Activated CD4-positive, alpha-beta memory T cell treated with anti-CD3 and anti-CD28 coated beads for 36 hours (primary cell): ENCODE results near the gene PTGER3. TPM values are rescaled to one million over a fixed set of nuclear protein-coding genes. Genes with fewer than 3 reads are reported as not detected.
A peak's percentile ranks its signal among the peaks of the same experiment; 100 is the strongest.

ENCODE experiments used
- CTCF ChIA-PET: fragments of 350-600 bp; sonication (Branson Sonifier 250); formaldehyde crosslinking; loops from one replicate; lab custom pipeline; 2021; ENCODE audit warnings: antibody characterized with exemption, inconsistent platforms; lab: Charles Lee
- POLR2A ChIA-PET: fragments of 350-600 bp; sonication (Branson Sonifier 250); formaldehyde crosslinking; loops from one replicate; lab custom pipeline; 2021; ENCODE audit warnings: antibody characterized with exemption; lab: Charles Lee
- DNase-seq: peaks from one replicate; pipeline ENCODE4 v3.0.0-alpha.2; 2020
- H3K27ac Mint-ChIP-seq: one replicate; pipeline ENCODE4 v1.8.0; 2021; ENCODE audit warnings: mixed read lengths
- H3K27me3 Mint-ChIP-seq: one replicate; pipeline ENCODE4 v1.8.0; 2021; ENCODE audit warnings: mixed read lengths
- H3K36me3 Mint-ChIP-seq: one replicate; pipeline ENCODE4 v1.8.0; 2021; ENCODE audit warnings: mixed read lengths
- H3K4me1 Mint-ChIP-seq: one replicate; pipeline ENCODE4 v1.8.0; 2021; ENCODE audit warnings: low read depth, mixed read lengths
- H3K4me3 Mint-ChIP-seq: one replicate; pipeline ENCODE4 v1.8.0; 2021; ENCODE audit warnings: mild to moderate bottlenecking, mixed read lengths
- H3K9me3 Mint-ChIP-seq: one replicate; pipeline ENCODE4 v1.8.0; 2021; ENCODE audit warnings: mixed read lengths
- intact Hi-C: fragments of 100-400 bp; cut with micrococcal nuclease; formaldehyde crosslinking; loops from one replicate; pipeline ENCODE4 v1.15.1; 2023
- total RNA-seq, 2 experiments: library from RNA; stranded (reverse); gene quantifications; one replicate each; pipeline ENCODE4 v1.2.3, GENCODE V29; 2021

PTGER3 gene
- total RNA-seq, 2 experiments from 2014 or later, result not detected

DNA sequence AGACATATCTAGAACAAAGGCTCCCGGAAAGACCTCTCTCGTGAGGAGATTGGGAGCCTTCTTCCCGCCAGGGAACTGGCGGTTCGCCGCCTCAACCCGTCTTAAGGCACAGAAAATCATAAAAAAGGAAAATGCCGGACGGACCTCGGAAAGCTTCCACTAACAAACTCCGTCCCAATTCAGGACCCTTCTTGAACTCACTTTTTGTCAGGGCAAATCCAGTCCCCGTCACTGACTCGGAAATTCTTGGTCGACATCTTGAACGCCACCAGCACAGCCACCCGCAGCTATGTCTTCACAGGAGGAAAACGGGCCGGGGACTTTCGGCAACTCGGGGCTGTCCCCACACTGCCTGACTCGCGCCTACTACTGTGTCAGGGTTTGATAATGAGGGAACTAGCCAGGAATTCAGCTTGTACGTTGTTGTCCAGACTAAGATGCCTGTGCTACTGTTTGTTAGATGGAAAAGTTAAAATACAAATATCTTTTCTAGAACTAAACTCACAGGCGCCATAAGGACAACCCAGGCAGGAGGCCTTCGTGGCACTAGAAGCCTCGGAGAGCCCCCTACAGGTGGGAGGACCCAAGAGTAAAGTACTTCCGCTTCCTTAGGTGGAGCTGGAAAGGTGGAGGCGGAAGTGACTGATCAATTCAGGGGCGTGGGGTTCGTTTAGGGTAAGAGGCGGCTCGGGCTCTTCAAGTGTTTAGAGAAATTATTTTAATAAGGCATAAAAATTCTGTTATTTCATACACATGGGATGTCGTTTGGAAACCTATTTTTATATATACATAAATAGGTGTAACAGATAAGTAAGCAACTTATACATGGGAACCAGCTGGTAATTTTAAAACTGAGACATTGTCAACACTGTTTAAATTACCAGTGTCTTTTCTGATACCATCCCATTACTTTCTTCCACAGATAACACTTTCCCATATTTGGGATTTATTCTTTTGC is 33.4 kb upstream of the PTGER3 start, which contains the start of gene ZRANB2:
TSS of gene ZRANB2 (minus strand) at position 297 of the 958 bp plus-strand sequence. CDS start at position 257, 40 bp downstream.
- peaks cover 16% of the 10 kb centered on the region for H3K27me3 Mint-ChIP-seq
- intact Hi-C loops, result loop anchor here (1.0 to 5.0 kb wide), 5 partner anchors 670 to 1201 kb away; partner anchors contain the start of genes ANKRD13C, CTH, LRRC40 and NEGR1
- DNase-seq, result peak; percentile 91
- peaks cover 20% of the 10 kb centered on the region for H3K4me1 Mint-ChIP-seq
- H3K4me3 Mint-ChIP-seq, result peak within 1 kb of the TSS; percentile 98
- peaks cover 17% of the 10 kb centered on the region for H3K36me3 Mint-ChIP-seq
- H3K9me3 Mint-ChIP-seq, result no peaks in the 10 kb centered on the region
- ChIA-PET POLR2A (interaction anchor here (1.0 to 2.0 kb wide), 4 partner anchors 9 to 875 kb away, joined by 3 to 8 read pairs (median 3); partner anchors contain the start of gene CTH), CTCF (interaction anchor here (0.6 to 1.8 kb wide), 7 partner anchors 11 to 878 kb away, joined by 3 to 5 read pairs (median 3); partner anchors contain the start of gene CTH)
- peak within 1 kb of the TSS; percentile 99 for H3K27ac Mint-ChIP-seq

DNA sequence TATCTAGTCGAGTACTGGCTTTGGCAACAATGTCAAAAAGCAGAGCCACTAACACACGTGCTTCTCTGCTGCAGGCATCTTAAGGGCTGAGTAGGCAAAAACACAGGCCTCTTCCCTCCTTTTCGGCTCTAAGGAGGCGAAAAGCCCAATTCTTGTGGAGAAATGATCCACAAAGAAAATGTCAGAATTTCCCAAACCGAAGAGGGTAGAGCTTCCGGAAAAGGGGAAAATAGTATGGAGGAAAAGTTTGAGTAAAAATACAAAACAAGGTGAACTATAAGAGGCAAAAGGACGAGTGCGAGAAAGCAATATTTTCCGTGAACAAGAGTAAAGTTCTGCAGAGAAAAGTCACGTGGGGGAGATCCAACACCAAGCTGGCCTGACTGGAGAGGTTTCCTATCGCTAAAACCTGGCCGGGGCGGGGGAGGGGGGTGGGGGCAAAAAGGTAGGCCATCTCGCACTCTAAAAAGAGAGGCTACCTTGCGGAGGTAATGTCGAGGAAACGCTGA is 32.7 kb upstream of the PTGER3 start:
- H3K4me1 Mint-ChIP-seq, result peaks cover 27% of the 10 kb centered on the region
- H3K27ac Mint-ChIP-seq, result peak overlapping the region; percentile 99
- ChIA-PET CTCF (interaction anchor here (0.9 to 1.4 kb wide), 4 partner anchors 13 to 878 kb away, joined by 3 to 4 read pairs (median 3); partner anchors contain the start of gene CTH), POLR2A (interaction anchor here (1.0 to 2.0 kb wide), 4 partner anchors 9 to 874 kb away, joined by 3 to 8 read pairs (median 3); partner anchors contain the start of gene CTH)
- H3K4me3 Mint-ChIP-seq, result peak overlapping the region; percentile 98
- no peaks in the 10 kb centered on the region for H3K9me3 Mint-ChIP-seq
- peaks cover 25% of the 10 kb centered on the region for H3K36me3 Mint-ChIP-seq
- peaks cover 13% of the 10 kb centered on the region for H3K27me3 Mint-ChIP-seq
- DNase-seq, result peak; percentile 9
- intact Hi-C loops, result loop anchor here (1.0 to 5.0 kb wide), 3 partner anchors 669 to 1202 kb away; partner anchors contain the start of genes ANKRD13C, CTH and NEGR1

GRCh38 chr1:71074681-71075080 is 27.1 kb upstream of the PTGER3 start:
- H3K9me3 Mint-ChIP-seq, result no peaks in the 10 kb centered on the region
- H3K27ac Mint-ChIP-seq, result peak overlapping the region; percentile 74
- H3K27me3 Mint-ChIP-seq, result no peaks in the 10 kb centered on the region
- no peak overlapping the region for H3K4me3 Mint-ChIP-seq
- intact Hi-C loops, result no loop called here
- DNase-seq, result no peak
- POLR2A ChIA-PET, result no interaction called here
- peaks cover 38% of the 10 kb centered on the region for H3K4me1 Mint-ChIP-seq
- H3K36me3 Mint-ChIP-seq, result peaks cover 51% of the 10 kb centered on the region
- CTCF ChIA-PET, result interaction anchor here (0.6 kb wide), 1 partner anchor 31 kb away, joined by 3 read pairs; no protein-coding TSS in a partner anchor

GRCh38 chr1:71072273-71072672 is 24.7 kb upstream of the PTGER3 start:
- ChIA-PET CTCF (no interaction called here), POLR2A (interaction anchor here (1.3 kb wide), 1 partner anchor 9 kb away, joined by 3 read pairs; the partner anchor contains the start of gene ZRANB2)
- H3K4me3 Mint-ChIP-seq, result no peak overlapping the region
- peaks cover 31% of the 10 kb centered on the region for H3K4me1 Mint-ChIP-seq
- no peak overlapping the region for H3K27ac Mint-ChIP-seq
- H3K36me3 Mint-ChIP-seq, result peaks cover 48% of the 10 kb centered on the region
- H3K27me3 Mint-ChIP-seq, result no peaks in the 10 kb centered on the region
- no peak for DNase-seq
- no peaks in the 10 kb centered on the region for H3K9me3 Mint-ChIP-seq
- intact Hi-C loops, result no loop called here

DNA sequence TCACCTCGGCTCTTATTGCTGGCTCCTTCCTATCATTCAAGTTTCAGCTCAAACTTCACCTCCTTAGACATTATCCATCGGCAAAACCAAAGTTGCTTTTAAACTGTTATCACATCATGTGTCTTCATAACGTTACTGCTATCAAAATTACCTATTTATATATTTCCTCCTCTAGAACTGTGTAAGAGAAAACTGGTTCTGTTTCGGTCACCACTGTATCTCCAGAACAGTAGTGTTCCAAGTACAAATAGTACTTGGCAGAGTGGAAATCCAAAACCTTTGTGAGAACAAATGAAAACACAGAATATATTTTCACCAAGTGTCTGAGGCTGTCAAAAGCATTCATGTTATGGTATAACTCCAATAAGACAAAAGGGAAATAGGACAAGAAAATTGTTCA is 24.1 kb upstream of the PTGER3 start:
- Mint-ChIP-seq H3K27ac (peak overlapping the region; percentile 25), H3K4me3 (no peak overlapping the region), H3K9me3 (no peaks in the 10 kb centered on the region), H3K4me1 (peaks cover 31% of the 10 kb centered on the region), H3K36me3 (peaks cover 48% of the 10 kb centered on the region), H3K27me3 (no peaks in the 10 kb centered on the region)
- ChIA-PET CTCF (no interaction called here), POLR2A (interaction anchor here (0.6 to 1.3 kb wide), 2 partner anchors 9 to 658 kb away, joined by 3 to 4 read pairs; partner anchors contain the start of gene ZRANB2)
- intact Hi-C loops, result no loop called here
- DNase-seq, result no peak

DNA sequence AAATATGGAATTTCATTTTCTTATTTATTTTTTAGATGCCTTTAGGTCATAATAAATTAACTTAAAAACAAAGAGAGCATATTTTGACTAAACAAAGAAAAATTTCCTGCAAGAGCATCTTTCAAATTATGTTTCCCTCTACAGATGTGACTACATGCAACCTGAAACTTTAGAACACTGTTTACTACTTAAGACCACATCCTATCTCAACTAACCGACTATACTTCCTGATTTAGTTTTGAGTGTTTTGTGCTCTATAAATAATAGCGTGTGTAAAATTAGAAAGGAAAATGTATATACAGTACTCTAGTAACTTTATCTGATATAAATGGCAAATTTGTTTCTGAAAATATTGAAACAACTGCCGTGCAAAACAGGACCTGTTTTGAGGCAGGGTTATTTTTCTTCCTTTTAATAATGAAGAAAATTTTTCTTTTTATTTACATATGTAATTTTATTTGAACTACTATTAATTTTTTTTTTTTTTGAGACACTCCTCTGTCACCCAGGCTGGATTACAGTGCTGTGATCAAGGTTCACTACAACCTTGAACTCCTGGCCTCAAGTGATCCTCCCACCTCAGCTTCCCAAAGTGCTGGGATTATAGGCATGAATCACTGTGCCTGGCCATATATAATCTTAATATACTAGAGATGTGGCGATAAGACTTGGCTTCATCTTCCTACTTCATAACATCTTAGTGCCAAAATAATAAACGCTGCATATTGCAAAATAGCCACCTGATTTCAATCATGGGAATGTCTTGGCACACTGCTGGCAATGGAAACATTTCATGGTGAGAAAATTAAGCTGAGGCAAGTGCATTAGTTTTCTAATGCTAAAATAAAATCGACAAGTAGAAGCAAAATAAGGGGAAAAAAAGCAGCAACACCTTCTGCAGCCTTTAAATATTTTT is 21.0 kb upstream of the PTGER3 start:
- peaks cover 43% of the 10 kb centered on the region for H3K36me3 Mint-ChIP-seq
- peaks cover 10% of the 10 kb centered on the region for H3K4me1 Mint-ChIP-seq
- H3K27ac Mint-ChIP-seq, result peak overlapping the region; percentile 42
- H3K4me3 Mint-ChIP-seq, result no peak overlapping the region
- H3K27me3 Mint-ChIP-seq, result no peaks in the 10 kb centered on the region
- no peak for DNase-seq
- CTCF ChIA-PET, result no interaction called here
- POLR2A ChIA-PET, result no interaction called here
- intact Hi-C loops, result no loop called here
- no peaks in the 10 kb centered on the region for H3K9me3 Mint-ChIP-seq

DNA sequence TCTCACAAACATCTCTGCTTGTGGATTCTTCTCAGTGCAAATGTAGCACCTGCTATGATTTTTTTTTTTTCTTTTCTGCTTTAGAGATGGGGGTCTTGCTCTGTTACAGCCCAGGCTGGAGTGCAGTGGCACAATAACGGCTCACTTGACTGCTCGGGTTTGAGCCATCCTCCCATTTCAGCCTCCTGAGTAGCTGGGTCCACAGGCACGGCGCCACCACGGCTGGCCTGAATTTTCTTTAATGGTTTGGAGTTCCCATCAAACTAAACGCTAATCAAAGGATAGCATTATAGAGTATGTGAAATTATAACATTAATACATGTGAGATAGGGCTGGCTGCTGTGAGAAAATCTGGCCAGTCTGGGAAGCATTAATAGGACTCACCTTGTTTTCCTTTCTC is 7.2 kb upstream of the PTGER3 start:
- CTCF ChIA-PET, result no interaction called here
- POLR2A ChIA-PET, result no interaction called here

DNA sequence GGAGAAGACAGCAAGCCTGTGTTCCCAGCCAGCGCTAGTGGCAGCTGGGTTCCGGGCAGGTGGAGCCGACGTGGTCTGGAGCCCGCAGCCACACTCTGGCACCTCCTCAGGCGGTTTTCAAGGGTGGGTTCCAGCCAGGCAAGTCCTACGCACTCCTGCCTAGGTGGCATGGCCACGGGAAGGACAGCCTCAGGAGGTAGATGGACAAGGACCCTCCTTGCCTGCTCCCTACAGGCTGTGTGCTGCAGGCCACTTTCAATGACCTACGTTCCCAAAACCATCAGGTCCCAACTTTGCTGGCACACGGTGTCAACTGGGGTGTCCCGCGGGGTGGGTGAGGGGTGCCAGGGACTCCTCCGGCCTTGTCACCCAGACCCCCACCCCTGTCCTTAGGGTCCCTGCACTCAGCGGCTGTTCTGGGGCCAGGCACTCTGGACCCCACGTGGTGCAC is 6.7 kb upstream of the PTGER3 start:
- peaks cover 3% of the 10 kb centered on the region for H3K27me3 Mint-ChIP-seq
- DNase-seq, result no peak
- intact Hi-C loops, result loop anchor here (5.0 kb wide), 1 partner anchor 922 kb away; no protein-coding TSS in a partner anchor
- H3K36me3 Mint-ChIP-seq, result peaks cover 8% of the 10 kb centered on the region
- no peak overlapping the region for H3K4me3 Mint-ChIP-seq
- ChIA-PET POLR2A (no interaction called here), CTCF (no interaction called here)
- H3K27ac Mint-ChIP-seq, result no peak overlapping the region
- H3K4me1 Mint-ChIP-seq, result peaks cover 2% of the 10 kb centered on the region
- no peaks in the 10 kb centered on the region for H3K9me3 Mint-ChIP-seq

More for the DNA sequence above, 7.2 kb upstream of the PTGER3 start:
- no peak overlapping the region for H3K4me3 Mint-ChIP-seq
- H3K27me3 Mint-ChIP-seq, result peaks cover 2% of the 10 kb centered on the region
- peaks cover 2% of the 10 kb centered on the region for H3K4me1 Mint-ChIP-seq
- DNase-seq, result no peak
- intact Hi-C loops, result loop anchor here (5.0 kb wide), 1 partner anchor 922 kb away; no protein-coding TSS in a partner anchor
- H3K36me3 Mint-ChIP-seq, result peaks cover 10% of the 10 kb centered on the region
- H3K9me3 Mint-ChIP-seq, result no peaks in the 10 kb centered on the region
- no peak overlapping the region for H3K27ac Mint-ChIP-seq

GRCh38 chr1:71053758-71054157 is 6.1 kb upstream of the PTGER3 start:
- no peak overlapping the region for H3K4me3 Mint-ChIP-seq
- H3K36me3 Mint-ChIP-seq, result peaks cover 3% of the 10 kb centered on the region
- intact Hi-C loops, result loop anchor here (5.0 kb wide), 1 partner anchor 921 kb away; no protein-coding TSS in a partner anchor
- DNase-seq, result no peak
- CTCF ChIA-PET, result no interaction called here
- H3K27me3 Mint-ChIP-seq, result peaks cover 5% of the 10 kb centered on the region
- no peak overlapping the region for H3K27ac Mint-ChIP-seq
- H3K4me1 Mint-ChIP-seq, result peaks cover 2% of the 10 kb centered on the region
- no peaks in the 10 kb centered on the region for H3K9me3 Mint-ChIP-seq
- POLR2A ChIA-PET, result no interaction called here

DNA sequence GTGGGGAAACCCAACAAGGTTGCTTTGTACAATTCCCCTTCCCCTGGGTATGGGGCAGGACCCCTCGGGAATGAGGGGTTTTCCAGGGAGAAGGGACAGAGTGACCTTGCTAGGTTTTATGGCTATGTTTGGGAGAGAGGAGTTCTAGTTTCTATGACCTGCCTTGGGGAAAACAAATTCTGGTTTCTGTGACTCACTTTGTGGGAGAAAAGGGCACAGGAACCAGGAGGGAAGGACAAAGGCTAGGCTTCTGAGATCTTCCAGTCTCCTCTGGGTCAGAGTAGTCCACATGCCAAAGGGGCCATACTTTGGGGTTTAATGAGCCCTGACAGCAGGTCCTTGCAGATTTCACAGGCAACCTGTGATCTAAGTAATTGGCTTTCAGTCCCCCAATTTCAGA is 5.5 kb upstream of the PTGER3 start:
- H3K27me3 Mint-ChIP-seq, result peaks cover 8% of the 10 kb centered on the region
- intact Hi-C loops, result loop anchor here (5.0 kb wide), 1 partner anchor 921 kb away; no protein-coding TSS in a partner anchor
- CTCF ChIA-PET, result interaction anchor here (0.8 kb wide), 1 partner anchor 525 kb away, joined by 4 read pairs; no protein-coding TSS in a partner anchor

More for the DNA sequence above, 5.5 kb upstream of the PTGER3 start:
- no peaks in the 10 kb centered on the region for H3K36me3 Mint-ChIP-seq
- no peaks in the 10 kb centered on the region for H3K9me3 Mint-ChIP-seq
- peaks cover 3% of the 10 kb centered on the region for H3K4me1 Mint-ChIP-seq
- no peak overlapping the region for H3K4me3 Mint-ChIP-seq
- DNase-seq, result no peak
- no peak overlapping the region for H3K27ac Mint-ChIP-seq
- POLR2A ChIA-PET, result no interaction called here
